ENCODE data around the gene WDR48. TPM values are rescaled to one million over a fixed set of nuclear protein-coding genes. Genes with fewer than 3 reads are reported as not detected.
A peak's percentile ranks its signal among the peaks of the same experiment; 100 is the strongest.

Gene WDR48
- total RNA-seq, 2 donors from 2014 or later: 15.8 to 16.5 TPM

DNA sequence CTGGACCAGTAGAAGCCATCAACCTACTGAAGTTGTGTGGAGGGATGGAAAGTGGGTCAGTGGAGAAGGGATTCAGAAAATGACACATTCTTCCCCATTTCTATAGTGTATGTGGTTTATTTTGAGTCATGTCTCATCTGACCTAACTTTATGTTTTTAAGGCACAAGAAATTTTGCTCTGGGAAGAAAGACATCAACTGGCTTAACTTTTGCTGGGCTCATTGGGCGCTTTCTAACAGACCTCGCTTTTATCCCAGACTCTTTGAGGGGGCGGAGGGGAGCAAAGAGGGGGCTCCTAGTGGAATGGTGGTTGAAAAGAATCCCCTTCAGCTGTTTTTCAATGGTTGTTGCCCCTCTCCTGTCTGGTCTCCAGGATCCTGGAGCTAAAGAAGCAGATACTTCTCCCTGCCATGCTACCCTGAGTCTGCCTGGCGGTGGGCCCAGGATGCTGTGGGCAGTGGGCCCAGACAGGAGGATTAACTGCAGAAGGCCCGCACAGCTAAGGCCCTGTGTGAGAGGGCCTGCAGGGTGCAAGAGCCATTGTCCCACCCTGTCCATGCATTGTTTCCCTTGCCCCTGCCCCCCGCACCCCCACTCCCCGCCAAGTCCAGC is 87.1 kb downstream of the WDR48 start:
- Histone ChIP-seq H3K36me3 (replicated peaks in 1 of 2; ENCODE audit: insufficient read depth in 1 of 2, low read depth in 2 of 2) (peaks cover 10 to 14% of the 10 kb centered on the region in 2 donors), H3K9me3 (no peaks in the 10 kb centered on the region), H3K4me1 (peaks cover 53% of the 10 kb centered on the region), H3K27me3 (no peaks in the 10 kb centered on the region), H3K27ac (no peak overlapping the region), H3K4me3 (no peak overlapping the region)
- WGBS, 2 donors: 80 to 82% methylated on average over 7 of the region's 7 CpGs
- ATAC-seq (no peak), DNase-seq (peak in 1 of 4 donors; percentile 56)
- TF ChIP-seq POLR2A (IDR thresholded peaks at IDR 0.05): no peak
- TF ChIP-seq, protein P1, sequence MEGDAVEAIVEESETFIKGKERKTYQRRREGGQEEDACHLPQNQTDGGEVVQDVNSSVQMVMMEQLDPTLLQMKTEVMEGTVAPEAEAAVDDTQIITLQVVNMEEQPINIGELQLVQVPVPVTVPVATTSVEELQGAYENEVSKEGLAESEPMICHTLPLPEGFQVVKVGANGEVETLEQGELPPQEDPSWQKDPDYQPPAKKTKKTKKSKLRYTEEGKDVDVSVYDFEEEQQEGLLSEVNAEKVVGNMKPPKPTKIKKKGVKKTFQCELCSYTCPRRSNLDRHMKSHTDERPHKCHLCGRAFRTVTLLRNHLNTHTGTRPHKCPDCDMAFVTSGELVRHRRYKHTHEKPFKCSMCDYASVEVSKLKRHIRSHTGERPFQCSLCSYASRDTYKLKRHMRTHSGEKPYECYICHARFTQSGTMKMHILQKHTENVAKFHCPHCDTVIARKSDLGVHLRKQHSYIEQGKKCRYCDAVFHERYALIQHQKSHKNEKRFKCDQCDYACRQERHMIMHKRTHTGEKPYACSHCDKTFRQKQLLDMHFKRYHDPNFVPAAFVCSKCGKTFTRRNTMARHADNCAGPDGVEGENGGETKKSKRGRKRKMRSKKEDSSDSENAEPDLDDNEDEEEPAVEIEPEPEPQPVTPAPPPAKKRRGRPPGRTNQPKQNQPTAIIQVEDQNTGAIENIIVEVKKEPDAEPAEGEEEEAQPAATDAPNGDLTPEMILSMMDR (IDR thresholded peaks at IDR 0.05): no peak
- intact Hi-C loops (cut with DNase I): no loop called here

DNA sequence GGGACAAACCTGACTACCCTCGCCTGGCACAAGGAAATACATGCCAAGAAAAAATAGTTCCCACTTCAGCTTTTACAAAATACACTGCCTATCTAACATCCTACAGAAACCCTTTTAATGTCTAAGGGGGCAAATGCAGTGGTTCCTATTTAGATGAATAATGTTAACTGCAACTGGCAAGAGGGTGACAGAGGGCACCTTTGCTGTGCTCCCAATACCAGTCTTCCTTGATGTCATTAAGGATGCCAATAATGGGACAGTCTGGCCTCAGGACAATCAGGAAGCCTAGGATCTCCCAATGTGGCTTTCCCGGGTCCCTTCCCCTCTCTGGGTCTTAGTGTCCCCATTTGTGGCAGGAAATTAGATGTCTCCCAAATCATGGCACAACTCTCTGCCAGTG is 87.6 kb downstream of the WDR48 start:
- ATAC-seq (no peak), DNase-seq (no peak)
- Histone ChIP-seq H3K36me3 (replicated peaks in 1 of 2; ENCODE audit: insufficient read depth in 1 of 2, low read depth in 2 of 2) (peaks cover 14% of the 10 kb centered on the region in 2 donors), H3K4me1 (peaks cover 58% of the 10 kb centered on the region), H3K27ac (peak overlapping the region in 3 of 4 donors; percentile 93 to 96 (median 94)), H3K27me3 (no peaks in the 10 kb centered on the region), H3K9me3 (no peaks in the 10 kb centered on the region), H3K4me3 (no peak overlapping the region)
- intact Hi-C loops (cut with DNase I): no loop called here
- TF ChIP-seq, protein P1 (IDR thresholded peaks at IDR 0.05): no peak
- TF ChIP-seq POLR2A (IDR thresholded peaks at IDR 0.05): no peak
- WGBS, 2 donors: 54 to 76% methylated on average over 2 of the region's 2 CpGs

DNA sequence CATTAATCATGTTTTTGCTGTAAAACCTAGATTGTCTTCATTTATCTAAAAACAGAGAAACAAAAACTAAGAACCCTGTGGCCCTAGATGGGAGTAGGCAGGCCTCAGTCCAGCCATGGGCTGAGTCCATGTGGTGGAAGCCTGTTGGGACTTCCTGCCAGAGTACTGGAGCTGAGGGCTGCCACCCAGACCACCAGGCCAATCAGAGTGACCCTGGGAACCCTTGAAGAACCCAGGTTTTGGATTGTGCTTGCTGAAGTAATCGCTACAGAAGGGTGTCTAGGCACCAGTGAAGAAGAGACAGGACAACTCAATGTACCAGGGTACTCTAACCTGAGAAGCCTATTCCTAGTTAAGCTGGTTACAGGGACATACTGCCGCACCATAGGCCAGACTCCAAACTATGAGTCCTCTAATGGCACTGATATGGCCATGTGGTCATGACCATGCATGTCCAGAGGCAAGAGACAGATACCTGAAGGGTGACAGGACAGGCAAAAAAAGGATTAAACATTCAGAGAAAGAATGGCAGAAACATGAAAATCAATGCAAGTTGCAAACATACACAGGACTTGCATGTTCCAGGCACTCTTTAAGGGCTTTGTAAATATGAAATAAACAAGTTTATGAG is 88.6 kb downstream of the WDR48 start:
- TF ChIP-seq, protein P1 (IDR thresholded peaks at IDR 0.05): no peak
- TF ChIP-seq POLR2A (IDR thresholded peaks at IDR 0.05): no peak
- ATAC-seq (no peak), DNase-seq (no peak)
- Histone ChIP-seq H3K4me3 (no peak overlapping the region), H3K9me3 (no peaks in the 10 kb centered on the region), H3K27ac (peak overlapping the region; percentile 93 to 97 (median 95)), H3K4me1 (peaks cover 53% of the 10 kb centered on the region), H3K27me3 (no peaks in the 10 kb centered on the region), H3K36me3 (replicated peaks in 1 of 2; ENCODE audit: insufficient read depth in 1 of 2, low read depth in 2 of 2) (peaks cover 20 to 21% of the 10 kb centered on the region in 2 donors)
- intact Hi-C loops (cut with DNase I): no loop called here
- 58 to 80% methylated on average over 1 to 2 of the region's 2 CpGs for WGBS, 2 donors

DNA sequence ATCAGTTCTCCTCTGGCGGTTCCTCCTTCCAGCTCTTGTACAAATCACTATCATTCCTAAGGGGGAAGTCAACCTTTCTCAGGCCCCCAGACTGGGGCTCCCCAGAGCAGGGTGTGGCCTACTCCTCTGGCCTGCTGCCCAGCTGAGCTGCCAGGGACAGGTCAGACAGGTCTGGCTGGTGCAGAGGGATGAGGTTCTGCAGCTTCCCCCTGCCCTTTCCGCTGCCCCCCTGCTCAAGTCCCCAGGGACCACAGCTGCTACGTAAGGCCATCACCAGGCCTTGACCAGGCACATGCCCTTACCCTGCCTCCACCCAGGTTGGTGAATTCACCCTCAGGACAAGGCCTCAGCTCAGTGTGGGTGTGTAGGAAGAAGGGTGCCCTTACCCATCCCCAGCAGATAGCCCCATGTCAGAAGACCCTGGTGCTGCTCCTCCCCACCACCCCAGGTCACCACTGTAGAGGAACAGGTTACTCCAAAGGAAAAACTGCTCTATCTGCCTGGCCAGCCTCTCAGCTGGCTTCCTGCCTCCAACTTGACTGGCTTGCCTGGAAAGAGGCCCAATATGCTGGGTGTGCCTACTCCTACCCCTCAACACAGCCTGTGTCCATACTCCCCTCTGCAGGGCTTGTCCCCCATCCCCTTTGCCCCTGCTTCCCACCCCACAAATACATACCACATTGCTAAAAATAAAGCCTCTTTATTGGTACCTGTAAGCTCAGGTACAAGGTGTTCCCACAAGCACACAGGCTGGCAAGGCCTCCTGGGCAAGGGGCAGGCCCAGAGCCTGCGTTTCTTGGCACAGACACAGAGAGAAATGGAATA is 89.6 kb downstream of the WDR48 start:
- DNase-seq (peak; percentile 88 to 96 (median 92)), ATAC-seq (peak; percentile 84)
- Histone ChIP-seq H3K36me3 (replicated peaks in 1 of 2; ENCODE audit: insufficient read depth in 1 of 2, low read depth in 2 of 2) (peaks cover 20 to 21% of the 10 kb centered on the region in 2 donors), H3K27ac (peak overlapping the region; percentile 93 to 97 (median 95)), H3K27me3 (no peaks in the 10 kb centered on the region), H3K4me1 (peaks cover 60% of the 10 kb centered on the region), H3K4me3 (no peak overlapping the region), H3K9me3 (no peaks in the 10 kb centered on the region)
- TF ChIP-seq, protein P1 (IDR thresholded peaks at IDR 0.05): peak in 1 of 7 experiments; percentile 9
- peak in 1 of 3 donors; percentile 11 for TF ChIP-seq POLR2A (IDR thresholded peaks at IDR 0.05)
- intact Hi-C loops (cut with DNase I): no loop called here
- WGBS, 2 donors: 12 to 20% methylated on average over 4 of the region's 4 CpGs
